ENCODE measurements around the gene IDI1.
"Not testable (repeated sequence)": the region's sequence is repeated elsewhere in the genome, so short reads cannot be mapped to it uniquely, and the experiment has no call there.

IDI1 gene

DNA sequence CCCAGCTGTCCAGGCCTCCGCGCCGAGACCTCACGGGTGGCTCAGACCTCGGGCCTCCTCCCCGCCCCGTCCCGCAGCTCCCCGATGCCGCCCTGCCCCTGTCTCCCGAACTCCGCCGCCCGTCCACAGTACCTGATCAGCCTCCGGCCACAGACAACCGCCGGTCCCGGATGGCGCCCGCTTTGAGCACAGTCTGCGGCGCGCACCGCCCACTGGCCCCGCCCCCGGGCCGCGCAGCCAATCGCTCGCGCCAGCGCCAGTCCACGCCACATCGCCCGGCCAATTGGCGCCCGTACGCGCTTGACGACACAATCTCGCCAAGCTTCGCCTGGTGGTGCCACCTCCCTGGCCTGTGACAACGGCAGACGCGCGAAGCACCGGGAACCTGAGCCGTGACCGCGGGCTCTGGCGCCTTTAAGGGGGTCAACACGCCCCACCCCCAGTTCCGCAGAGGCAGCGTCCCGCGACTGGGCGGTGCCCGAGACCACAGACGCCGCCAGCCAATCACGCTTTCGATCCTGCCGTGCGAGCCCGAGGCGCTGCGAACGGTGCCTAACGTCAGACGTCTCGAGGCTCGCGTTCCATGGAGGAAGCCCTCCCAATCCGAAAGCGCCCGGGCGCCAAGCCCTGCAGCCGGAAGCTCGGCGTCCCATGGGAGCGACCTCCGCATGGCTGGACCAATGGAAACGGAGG, at the start of gene IDI1:
TSS of gene IDI1 (minus strand) at position 388 of the 693 bp plus-strand sequence. CDS start at position 272, 116 bp downstream.
- peak; percentile 96 to 97 for DNase-seq

DNA sequence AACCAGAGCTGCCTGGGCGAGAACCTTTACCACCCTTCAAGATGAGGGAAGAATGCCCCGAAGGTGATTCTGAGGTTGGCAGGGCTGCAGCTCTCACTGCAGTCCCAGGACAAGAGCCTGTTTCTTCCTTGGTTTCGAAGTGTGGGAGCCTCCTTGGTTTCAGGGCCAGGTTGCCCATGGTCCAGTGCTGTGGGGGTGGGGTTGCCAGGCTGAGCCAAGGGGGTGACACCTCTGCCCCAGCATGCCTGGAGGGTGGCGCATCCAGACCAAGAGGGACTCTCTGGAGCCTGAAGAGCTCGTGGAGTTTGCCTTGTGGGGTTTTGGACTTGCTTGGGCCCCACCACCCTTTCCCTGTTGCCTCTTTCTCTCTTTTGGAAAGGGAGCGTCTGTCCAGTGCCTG, 48.5 kb upstream of the IDI1 start:
- DNase-seq, result no peak

DNA sequence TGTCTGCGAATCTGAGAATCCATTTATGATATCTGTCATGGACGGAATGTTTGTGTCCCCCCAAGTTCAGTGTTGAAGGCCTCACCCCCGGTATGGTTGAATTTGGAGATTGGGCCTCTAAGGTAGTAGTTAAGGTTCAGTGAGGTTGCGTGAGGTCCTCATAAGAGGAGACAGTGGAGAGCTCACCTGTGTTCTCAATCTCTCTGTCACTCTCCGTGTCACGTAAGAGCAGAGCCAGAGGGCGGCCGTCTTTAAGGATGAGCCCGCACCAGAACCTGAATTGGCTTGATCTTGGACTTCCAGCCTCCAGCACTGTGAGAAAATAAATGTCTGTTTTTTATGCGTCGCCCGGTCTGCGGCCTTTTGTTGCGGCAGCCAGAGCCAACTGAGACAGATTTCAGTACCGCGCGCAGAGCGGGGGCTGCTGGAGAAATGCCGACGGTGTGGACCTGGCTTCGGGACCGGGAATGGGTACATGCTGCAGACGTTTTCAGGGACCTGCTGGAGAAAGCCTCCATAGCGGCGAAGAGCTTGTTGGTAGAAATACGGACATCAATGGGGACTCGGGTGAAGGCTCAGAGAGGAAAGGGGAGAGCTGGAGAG, 47.5 kb upstream of the IDI1 start:
- DNase-seq, result no peak

DNA sequence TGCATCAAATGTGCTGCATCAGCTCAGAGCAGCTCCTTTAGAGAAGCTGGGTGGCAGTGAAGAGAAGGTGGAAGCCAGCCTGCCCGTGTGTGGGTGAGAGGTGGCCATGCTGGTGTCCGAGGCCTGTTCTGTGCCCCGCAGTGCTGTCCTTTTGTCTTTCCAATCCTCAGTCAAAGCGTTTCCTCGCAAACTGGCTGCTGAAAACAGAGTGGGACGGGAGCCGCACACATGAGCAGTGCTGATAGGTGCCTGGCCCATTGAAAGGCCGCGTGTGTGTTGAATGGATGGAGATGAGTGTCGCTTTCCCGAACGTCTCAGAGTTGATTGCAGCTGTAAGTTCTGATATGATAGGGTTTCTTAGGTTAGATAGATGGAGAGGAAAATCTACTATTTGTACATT, 46.6 kb upstream of the IDI1 start:
- DNase-seq, result no peak

DNA sequence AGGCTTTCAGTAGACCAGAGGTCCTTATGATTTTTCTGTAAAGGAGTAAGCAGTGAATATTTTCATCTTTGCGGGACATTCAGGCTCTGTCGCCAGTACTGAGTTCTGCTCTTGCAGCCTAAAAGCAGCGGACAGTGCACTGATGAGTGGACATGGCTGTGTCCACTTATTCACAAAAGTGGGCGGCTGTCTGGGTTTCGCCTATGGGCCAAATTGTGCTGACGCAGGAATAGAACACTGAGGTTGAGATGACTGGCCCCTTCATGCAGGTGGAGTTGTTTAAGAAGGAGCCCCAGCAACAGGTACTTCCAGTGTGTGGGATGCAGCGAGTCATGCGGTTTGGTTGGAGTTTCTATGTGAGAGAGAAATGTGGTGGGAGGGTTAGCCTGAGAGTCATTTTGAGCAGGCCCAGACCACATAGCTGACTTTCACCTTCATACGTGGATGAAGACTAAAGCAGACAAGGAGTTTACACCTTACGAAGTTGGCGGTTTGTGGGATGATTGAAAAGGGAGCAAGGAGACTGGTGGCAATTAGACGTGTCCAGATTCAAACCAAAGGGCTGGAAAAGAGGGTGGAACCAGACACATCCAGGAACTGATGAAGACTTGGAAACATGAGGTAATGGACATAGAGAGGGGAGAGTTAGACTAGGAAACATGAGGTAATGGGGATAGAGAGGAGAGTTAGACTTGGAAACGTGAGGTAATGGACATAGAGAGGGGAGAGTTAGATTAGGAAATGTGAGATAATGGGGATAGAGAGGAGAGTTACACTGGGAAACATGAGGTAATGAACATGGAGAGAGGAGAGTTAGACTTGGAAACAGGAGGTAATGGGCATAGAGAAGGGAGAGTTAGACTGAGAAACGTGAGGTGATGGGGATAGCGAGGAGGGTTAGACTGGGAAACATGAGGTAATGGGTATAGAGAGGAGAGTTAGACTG, 45.5 kb upstream of the IDI1 start:
- peak; percentile 85 to 86 for DNase-seq

DNA sequence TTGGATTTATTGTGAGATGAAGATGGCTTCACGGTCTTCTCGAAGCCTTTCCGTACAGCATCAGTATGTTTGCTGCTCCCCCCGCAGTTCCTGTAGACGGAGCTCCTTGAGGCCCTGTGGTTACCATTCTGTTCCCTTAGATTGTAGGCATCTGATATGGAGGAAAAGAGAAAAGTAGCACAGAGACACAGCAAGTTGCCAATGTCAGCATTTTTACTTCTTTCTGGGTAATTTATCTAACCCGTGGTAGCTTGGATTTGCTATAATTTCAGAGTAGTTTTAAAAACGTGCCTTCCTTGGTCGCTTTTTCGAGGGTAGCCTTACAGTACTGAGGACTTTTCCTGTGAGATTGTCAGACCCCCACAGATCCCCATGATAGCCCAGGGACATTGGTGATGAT, 44.8 kb upstream of the IDI1 start:
- no peak for DNase-seq

DNA sequence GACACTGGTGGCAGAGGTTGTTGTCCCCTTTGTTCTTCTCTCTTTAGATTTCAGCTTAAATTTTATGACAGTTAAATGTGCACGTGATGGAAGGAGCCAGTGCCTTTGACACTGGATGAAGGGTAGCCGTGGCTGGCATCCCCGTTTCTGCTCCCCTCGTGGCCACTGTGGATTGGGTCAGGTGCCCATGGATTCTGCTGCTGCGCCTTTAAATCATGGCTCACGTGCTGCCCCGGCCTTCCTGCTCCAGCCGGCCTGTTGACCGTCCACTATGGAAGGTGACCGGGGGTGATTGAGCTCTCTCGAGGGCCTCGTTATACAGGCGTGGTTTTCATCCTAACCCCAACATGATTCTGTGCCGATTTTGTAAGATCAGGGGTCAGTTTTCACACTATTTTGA, 41.8 kb upstream of the IDI1 start:
- DNase-seq, result peak in 1 of 2 experiments; percentile 7

DNA sequence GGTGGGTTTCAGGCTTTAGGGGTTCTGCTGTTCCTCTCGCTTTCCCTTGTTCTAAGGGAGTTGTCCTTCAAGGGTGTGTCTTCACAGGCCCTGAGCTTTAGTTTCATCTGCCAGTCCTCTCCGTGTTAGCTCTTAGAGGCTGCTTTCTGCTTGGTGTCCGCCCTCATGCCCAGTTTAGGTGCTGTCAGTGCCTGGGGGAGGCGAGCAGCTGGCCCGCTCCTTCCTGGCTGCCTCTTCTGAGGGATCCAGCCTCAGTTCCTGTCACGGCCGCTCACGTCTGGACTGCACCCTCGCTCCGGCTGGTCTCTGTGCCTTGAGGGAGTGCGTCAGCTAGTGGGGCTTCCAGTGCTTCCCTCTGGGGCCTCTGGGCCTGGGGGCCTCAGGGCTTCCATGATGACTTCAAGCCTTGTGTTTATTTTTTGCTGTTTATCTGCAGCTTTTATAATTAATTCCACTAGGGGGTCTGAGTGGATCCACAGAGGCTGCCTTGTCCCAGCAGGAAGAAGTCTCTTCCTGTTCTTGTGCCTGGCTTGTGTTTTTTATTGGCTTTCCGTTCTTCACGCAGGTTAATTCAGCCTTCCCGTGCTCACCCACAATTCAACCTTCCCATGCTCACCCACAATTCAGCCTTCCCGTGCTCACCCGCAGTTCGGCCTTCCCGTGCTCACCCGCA, 40.2 kb upstream of the IDI1 start:
- peak in 1 of 2 experiments; percentile 9 for DNase-seq

DNA sequence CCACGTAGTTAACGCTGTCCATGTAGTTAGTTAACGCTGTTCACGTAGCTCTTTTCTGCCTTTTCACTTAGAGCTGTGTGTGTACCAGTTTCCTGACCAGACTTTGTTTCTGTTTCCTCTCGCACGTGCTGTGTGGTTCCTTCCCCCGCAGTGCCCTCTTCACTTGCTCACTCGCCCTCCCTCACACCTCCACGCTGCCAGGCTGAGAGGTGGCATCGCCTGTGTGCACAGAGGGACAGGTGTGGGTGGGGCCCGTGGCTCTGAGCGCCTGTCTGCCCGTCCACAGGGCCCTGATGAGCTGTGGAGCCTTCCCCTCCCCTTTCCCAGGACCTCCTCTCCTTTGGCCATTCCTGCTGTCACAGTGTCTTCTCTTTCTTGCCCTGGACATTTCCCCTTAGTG, 37.9 kb upstream of the IDI1 start:
- peak in 1 of 2 experiments; percentile 20 for DNase-seq

DNA sequence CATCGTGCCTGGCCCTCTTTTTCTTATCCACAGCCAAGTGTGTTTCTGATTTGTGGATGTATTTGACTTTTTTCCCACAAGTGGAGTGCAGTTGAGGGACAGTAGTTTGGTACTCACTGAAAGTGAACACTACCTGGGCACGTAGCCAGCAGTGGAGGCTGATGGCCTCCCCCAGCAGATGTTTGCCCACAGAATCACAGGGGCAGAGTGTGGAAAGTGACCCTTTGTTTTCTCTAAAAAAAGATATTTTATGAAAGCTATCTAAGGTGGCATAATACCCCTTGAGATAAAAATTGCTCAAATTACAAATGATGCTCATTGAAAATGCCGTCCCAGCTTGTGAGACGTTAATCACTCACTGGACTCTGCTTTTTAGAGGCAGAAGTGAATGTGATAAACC, 36.3 kb upstream of the IDI1 start:
- no peak for DNase-seq

DNA sequence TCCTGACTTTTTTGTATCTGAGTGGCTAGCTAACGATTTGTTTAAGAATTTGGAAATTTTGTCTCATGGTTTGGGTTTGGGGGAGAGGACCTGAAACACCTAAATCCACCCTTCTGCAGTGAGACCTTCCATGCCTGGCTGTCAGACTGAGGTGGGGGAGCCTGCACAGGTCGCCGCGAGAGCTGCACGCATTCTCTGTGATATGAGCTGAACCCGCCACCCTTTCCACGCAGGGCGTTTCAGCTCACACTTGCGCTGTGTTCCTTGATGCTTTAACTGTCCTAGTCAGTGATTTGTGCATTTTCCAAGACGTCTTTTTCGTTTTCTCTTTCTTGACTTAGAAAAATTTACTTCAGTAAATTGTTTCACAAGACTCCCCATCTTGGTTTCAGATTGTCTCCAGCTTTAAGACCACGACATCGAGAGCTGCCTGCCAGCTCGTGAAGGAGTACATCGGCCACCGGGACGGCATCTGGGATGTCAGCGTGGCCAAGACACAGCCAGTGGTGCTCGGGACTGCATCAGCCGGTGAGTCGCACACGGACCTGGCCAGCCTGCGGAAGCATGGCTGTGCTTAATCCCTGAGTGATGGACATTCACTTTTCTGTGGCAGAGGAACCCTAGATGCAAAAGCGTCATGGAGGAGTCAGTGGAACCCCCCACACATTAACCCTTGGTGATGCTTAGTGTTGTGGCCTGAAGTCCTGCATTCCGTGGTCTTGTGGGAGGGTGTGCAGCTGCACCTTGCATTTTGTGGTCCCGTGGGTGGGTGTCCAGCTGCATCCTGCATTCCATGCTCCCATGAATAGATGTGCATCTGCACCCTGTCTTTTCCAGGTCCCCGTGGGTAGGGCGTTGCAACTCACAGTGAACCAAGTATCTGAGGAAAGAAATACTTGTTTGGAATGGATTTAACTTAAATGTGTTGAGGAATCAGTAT, 35.4 kb upstream of the IDI1 start:
- peak in 1 of 2 experiments; percentile 7 for DNase-seq

DNA sequence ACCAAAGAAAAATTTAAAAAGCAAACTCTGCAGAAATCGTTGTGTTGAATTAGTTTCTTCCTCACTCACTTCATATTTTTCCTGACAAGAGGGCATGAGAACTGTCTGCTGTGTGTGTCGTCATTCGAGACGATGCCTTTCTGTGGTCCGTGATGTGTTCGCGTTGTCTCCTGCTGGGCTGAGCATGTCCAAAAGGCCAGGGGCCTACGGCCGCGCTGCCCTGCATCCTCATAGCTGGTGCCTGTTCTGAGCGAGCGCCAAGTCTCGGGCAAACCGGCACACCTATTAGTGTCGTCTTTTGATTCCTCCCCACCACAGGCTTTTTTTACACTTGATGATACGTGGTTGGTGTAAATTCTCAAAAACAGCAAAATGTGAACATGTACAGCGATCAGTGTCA, 34.7 kb upstream of the IDI1 start:
- DNase-seq, result peak in 1 of 2 experiments; percentile 4

DNA sequence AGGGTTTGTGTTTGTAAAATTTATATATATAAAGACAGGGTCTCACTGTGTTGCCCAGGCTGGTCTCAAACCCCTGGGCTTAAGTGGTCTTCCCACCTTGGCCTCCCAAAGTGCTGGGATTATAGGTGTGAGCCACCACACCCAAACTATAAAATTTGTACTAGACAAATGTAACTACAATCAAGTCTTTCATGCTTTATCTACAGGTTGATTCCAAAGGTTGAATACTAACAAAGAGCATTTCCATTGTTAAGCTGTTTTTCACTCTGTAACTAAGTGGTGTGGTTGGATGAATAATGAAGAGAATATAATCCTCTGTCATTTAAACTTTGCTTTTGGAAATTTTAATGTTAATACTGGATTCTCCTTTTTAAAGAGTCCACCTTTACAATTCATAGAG, 29.7 kb upstream of the IDI1 start:
- no peak for DNase-seq

DNA sequence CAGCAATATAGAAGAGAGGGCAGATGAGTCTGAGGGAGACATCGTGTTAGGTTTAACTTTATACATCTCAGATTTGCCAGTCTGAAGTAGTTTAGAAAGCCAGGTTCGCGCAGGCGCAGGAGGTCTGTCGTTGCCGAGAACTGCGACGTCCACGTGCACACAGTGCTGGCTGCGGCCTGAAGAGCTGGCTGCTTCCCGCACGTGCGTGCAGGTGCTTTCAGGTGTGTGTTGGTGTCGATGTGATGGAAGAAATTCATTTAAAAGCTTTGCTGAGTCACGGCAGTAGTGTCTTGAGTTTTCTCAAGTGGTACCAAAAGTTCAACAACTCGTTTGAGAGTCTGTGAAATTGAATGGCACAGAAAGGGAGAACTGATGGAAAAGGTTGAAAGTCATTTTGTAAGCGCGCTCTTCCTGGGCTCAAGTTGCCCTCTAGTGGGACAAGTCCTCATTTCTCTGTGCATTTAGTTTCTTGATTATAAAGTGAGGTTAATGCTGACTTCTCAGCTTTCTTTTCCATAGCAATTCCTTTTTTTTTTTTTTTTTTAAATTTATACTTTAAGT, 25.9 kb upstream of the IDI1 start:
- no peak for DNase-seq

DNA sequence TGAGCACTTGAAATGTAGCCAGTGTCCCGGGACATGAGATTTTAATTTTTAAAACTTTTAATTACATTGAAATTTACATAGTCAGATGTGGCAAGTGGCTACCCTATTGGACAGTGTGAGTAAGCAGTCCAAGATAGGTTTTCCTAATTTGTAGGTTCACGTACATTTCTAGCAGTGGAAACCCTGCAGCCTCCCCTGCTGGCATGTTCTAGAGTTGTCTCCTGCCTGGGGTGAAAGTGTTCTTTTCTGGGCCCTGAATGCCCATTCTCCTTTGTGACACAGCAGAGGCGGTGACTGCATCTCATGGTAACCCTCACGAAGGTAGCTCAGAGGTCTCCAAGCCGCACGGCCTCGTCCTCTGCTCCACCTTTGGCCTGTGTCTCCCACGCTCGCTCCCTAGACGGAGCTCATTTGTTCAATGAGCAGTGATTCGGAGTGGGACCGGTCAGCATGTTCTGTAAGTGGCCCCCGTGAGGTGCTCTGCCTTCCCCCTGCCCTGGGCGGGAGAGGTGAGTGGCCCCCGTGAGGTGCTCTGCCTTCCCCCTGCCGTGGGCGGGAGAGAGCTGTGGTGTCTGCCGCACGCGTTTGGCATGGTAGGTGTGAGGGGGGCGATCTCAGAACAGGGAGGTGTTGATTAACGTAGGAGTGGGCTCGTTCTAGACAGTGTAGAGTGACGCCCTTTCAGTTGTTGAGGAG, 25.3 kb upstream of the IDI1 start:
- no peak for DNase-seq

DNA sequence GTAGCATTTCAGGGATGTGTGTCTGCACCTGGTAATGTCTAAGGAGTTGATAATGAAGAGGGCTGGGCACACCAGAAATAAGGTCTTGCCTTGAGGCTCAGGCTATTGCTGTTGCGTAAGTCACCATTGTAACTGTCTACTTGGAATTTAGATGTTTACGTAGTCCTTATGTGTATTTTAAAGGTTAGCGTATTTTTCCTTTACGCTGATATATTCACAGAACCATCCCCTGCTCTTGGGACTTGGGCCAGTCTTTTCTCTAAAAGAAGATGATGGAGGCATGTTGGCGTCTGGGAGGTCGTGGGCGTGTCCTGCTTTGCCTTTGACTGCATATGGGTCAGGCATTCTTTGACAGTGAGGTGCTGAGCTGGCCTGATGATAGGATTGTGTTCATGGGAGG, 22.0 kb upstream of the IDI1 start:
- DNase-seq, result no peak

DNA sequence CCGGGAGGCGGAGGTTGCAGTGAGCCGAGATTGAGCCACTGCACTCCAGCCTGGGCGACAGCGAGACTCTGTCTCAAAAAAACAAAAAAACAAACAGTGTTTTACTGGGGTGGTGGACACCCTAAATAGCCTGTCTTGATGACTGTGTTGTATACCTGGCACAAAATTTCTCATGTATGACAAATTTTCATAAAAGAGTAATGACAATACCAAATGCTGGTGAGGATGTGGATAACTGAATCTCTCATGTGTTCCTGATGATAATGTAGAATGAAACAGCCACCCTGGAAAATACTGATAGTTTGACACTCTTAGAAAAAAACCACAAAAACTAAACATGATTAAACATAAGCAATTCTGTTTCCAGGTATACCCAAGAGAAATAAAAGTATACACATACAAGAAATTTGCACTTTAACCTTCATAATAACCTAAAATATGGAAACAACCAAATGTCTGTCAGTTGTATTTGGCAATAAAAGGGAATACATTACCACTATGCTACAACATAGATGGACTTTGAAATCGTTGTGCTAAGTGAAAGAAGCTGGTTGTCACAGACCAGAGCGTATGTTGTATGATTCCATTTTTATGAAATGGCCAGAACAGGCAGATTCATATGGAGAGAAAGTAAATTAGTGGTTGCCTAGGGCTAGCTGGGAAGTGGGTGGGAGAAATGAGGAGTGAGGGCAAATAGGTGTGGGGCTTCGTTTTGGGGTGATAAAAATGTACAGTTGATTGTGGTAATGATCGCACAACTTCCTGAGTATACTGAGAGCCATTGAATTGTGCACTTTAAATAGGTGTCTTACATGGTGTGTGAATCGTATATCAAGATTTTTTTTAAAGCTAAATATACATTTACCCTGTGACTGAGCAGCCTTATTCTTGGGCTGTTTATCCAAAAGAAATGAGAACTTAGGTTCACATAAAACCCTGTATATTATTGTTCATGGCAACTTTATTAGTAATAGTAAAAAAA, 19.8 kb upstream of the IDI1 start:
- DNase-seq, result no peak

DNA sequence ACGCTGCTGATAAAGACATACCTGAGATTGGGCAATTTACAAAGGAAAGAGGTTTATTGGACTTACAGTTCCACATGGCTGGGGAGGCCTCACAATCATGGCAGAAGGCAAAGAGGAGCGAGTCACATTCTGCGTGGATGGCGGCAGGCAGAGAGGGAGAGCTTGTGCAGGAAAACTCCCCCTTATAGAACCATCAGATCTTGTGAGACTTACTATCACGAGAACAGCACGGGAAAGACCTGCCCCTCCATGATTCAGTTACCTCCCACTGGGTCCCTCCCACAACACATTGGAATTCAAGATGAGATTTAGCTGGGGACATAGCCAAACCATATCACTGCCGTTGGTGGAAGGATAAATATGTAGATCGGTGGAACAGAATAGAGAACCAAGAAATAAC, 17.8 kb upstream of the IDI1 start:
- not testable (repeated sequence) for DNase-seq

DNA sequence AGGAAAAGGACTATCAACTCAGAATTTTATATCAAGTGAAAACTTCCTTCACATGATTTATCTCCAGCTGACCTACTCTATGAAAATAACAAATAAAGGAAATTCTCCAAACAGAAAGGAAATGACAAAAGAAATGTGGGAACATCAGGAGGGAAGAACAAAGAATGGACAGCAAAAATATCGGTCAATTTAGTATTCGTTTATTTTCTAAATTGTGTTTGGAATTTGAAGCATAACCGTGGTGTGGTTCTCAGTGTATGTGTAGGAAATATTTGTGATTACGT, 16.0 kb upstream of the IDI1 start:
- no peak for DNase-seq
